Measurements from ENCODE around the gene ZNF224.

ZNF224 gene

DNA sequence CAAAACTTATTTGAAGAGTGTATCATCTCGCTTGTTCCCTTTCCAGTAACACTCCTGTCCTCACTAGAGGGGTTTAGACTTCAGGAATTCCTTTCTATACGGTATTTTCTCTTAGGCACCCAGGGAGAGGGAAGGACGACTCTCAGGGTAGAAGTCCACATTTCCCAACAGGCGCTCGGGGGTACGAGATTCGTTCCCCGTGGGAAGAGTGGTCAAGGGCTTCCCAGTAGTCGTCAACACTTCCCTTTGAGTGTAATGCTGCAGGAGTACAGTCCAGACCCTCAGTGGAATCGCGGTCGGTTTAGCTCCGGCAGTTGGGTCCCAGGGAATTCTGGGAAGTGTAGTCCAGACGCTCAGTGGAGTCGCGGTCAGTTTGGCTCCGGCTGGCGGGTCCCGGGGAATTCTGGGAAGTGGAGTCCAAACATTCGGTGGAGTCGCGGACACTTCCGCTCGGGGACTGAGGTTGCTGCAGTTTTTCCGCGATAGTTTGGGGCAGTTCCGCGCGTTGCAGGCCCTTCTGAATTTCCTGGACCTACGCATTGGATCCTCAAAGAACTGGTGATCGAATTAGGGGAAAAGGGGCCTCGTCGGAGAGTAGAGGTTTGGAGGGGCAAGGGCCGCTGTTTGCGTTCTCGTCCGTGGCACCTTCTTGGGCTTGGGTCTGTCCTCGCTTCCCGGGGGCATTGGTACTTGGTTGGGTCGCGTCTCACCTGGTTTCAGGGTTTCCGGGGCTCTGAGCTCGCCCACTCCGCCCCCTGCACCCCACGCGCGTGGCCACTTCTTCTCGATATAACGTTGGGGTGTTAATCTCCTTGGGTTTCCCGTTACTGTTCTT, at the start of gene ZNF224:
Gene ZNF224, plus strand, starts transcription at position 431 of the 835 bp plus-strand sequence. CDS start 3,513 bp downstream, outside the sequence.
- H3K9ac ChIP-seq (ENCODE audit: low read depth, low read length, poor library complexity, severe bottlenecking) = peak within 1 kb of the TSS; percentile 83
- no peaks in the 10 kb centered on the region for H3K27me3 ChIP-seq (ENCODE audit: insufficient read depth, low read length, poor library complexity, severe bottlenecking)
- H4K20me1 ChIP-seq (ENCODE audit: insufficient read depth, low read length, poor library complexity, severe bottlenecking) = peaks cover 26% of the 10 kb centered on the region
- H3K4me1 ChIP-seq (ENCODE audit: insufficient read depth, low read length, poor library complexity, severe bottlenecking) = peaks cover 19% of the 10 kb centered on the region
- TF ChIP-seq, protein P1, sequence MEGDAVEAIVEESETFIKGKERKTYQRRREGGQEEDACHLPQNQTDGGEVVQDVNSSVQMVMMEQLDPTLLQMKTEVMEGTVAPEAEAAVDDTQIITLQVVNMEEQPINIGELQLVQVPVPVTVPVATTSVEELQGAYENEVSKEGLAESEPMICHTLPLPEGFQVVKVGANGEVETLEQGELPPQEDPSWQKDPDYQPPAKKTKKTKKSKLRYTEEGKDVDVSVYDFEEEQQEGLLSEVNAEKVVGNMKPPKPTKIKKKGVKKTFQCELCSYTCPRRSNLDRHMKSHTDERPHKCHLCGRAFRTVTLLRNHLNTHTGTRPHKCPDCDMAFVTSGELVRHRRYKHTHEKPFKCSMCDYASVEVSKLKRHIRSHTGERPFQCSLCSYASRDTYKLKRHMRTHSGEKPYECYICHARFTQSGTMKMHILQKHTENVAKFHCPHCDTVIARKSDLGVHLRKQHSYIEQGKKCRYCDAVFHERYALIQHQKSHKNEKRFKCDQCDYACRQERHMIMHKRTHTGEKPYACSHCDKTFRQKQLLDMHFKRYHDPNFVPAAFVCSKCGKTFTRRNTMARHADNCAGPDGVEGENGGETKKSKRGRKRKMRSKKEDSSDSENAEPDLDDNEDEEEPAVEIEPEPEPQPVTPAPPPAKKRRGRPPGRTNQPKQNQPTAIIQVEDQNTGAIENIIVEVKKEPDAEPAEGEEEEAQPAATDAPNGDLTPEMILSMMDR (conservative IDR thresholded peaks at IDR 0.05; ENCODE audit: low read length) = no peak
- no peak for TF ChIP-seq EZH2phosphoT487 (IDR thresholded peaks at IDR 0.05; ENCODE audit: borderline replicate concordance)
- H3K79me2 ChIP-seq (ENCODE audit: insufficient read depth, low read length) = peaks cover 27% of the 10 kb centered on the region
- H3K4me3 ChIP-seq (ENCODE audit: low read length, poor library complexity, severe bottlenecking) = peak within 1 kb of the TSS; percentile 95
- no peaks in the 10 kb centered on the region for H3K9me3 ChIP-seq (ENCODE audit: insufficient read depth, low read depth, low read length)
- H2AFZ ChIP-seq (ENCODE audit: low read length) = peak within 1 kb of the TSS; percentile 98
- peak within 1 kb of the TSS; percentile 91 for H3K4me2 ChIP-seq (ENCODE audit: low read depth, low read length, poor library complexity, severe bottlenecking)
- no peaks in the 10 kb centered on the region for H3K9me2 ChIP-seq (replicated peaks; ENCODE audit: low read depth, low read length)
- peaks cover 5% of the 10 kb centered on the region; the same call in 1 of the 2 replicates for H3K36me3 ChIP-seq (ENCODE audit: insufficient read depth, low read length)
- no peaks in the 10 kb centered on the region for H3F3A ChIP-seq (ENCODE audit: low read depth)

DNA sequence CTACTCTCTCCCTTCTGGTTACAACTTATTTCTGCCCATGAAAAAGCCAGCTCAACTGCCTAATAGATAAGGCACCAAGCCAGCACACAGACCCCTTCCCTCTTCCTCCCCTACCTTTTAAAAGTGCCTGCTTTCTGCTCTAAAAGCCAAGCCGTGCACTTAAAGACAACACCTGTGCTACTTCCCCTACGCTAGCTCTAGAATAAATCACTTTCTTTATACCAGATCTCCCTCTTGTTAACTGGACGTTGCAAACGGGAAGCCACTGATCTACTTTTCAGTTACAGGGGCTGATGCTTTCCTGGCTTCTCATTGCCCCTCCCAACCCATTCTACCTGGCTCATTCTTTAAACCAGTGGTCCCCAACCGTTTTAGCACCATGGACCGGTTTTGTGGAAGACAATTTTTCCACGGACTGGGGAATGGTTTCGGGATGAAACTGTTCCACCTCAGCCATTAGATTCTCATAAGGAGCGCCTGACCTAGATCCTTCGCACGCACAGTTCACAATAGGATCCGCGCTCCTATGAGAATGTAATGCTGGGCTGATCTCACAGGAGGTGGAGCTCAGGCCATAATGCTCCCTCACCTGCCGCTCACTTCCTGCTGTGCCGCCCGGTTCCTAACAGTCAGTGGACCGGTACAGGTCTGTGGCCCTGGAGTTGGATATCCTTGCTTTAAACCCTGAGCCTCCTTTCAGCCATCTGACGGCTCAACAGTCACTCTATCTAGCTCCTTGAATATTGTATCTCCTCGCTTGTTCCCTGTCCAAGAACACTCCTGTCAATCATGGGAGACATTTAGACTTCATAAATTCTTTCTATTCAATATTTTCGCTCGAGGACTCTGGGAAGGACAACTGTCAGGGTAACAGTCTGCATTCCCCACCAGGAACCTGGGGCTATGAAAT, 43.2 kb upstream of the ZNF224 start:
- Histone ChIP-seq H4K20me1 (ENCODE audit: insufficient read depth, low read length, poor library complexity, severe bottlenecking) (no peaks in the 10 kb centered on the region), H3K79me2 (ENCODE audit: insufficient read depth, low read length) (no peaks in the 10 kb centered on the region), H3K36me3 (ENCODE audit: insufficient read depth, low read length) (no peaks in the 10 kb centered on the region), H3F3A (ENCODE audit: low read depth) (no peaks in the 10 kb centered on the region), H3K9me2 (replicated peaks; ENCODE audit: low read depth, low read length) (no peaks in the 10 kb centered on the region), H3K4me1 (ENCODE audit: insufficient read depth, low read length, poor library complexity, severe bottlenecking) (no peaks in the 10 kb centered on the region), H3K9me3 (ENCODE audit: insufficient read depth, low read depth, low read length) (no peaks in the 10 kb centered on the region), H2AFZ (ENCODE audit: low read length) (no peak overlapping the region), H3K9ac (ENCODE audit: low read depth, low read length, poor library complexity, severe bottlenecking) (no peak overlapping the region), H3K4me2 (ENCODE audit: low read depth, low read length, poor library complexity, severe bottlenecking) (no peak overlapping the region), H3K27me3 (ENCODE audit: insufficient read depth, low read length, poor library complexity, severe bottlenecking) (no peaks in the 10 kb centered on the region), H3K4me3 (ENCODE audit: low read length, poor library complexity, severe bottlenecking) (no peak overlapping the region)
- TF ChIP-seq, protein P1 (conservative IDR thresholded peaks at IDR 0.05; ENCODE audit: low read length) = no peak
- no peak for TF ChIP-seq EZH2phosphoT487 (IDR thresholded peaks at IDR 0.05; ENCODE audit: borderline replicate concordance)

DNA sequence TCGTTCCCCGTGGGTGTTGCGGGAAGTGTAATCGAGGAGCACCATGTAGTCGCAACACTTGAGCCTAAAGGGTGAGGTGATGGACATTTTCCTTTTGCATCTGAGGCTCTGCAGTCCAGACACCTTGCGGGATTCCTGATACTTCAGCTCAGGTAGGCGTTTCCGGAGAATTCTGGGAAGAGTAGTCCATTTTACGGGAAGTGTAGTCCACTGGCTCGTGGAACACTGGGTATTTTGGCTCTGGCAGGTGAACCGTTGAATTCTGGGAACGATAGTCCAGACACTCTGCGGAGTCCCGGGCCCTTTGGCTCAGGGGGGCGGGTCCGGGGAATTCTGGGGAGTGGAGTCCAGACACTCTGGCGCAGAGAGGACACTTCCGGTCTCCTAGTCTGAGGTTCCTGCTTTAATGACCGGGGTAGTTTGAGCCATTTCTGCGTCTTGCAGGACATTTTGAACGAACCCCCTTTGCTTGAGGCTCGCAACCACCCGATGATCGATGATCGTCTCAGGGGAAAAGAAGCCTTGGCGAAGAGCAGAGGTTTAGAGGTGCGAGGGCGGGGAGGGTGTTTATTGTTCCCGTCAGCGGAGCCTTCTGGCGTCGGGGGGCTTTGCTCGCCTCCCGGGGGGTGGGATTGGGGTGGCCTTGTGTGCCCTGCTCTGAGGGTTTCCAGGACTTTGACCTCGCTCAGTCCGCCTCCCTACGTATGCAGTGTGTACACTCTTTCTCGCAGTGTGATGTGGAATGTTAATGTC, 42.3 kb upstream of the ZNF224 start, which contains the start of gene ZNF223:
Gene ZNF223, plus strand, starts transcription at position 387 of the 753 bp plus-strand sequence. CDS start 3,141 bp downstream, outside the sequence.
- Histone ChIP-seq H3K4me2 (ENCODE audit: low read depth, low read length, poor library complexity, severe bottlenecking) (no peak within 1 kb of the TSS), H3K4me1 (ENCODE audit: insufficient read depth, low read length, poor library complexity, severe bottlenecking) (no peaks in the 10 kb centered on the region), H4K20me1 (ENCODE audit: insufficient read depth, low read length, poor library complexity, severe bottlenecking) (no peaks in the 10 kb centered on the region), H3K9me3 (ENCODE audit: insufficient read depth, low read depth, low read length) (no peaks in the 10 kb centered on the region), H3K9ac (ENCODE audit: low read depth, low read length, poor library complexity, severe bottlenecking) (no peak within 1 kb of the TSS), H3K79me2 (ENCODE audit: insufficient read depth, low read length) (no peaks in the 10 kb centered on the region), H2AFZ (ENCODE audit: low read length) (no peak within 1 kb of the TSS), H3K36me3 (ENCODE audit: insufficient read depth, low read length) (no peaks in the 10 kb centered on the region), H3K27me3 (ENCODE audit: insufficient read depth, low read length, poor library complexity, severe bottlenecking) (no peaks in the 10 kb centered on the region), H3K4me3 (ENCODE audit: low read length, poor library complexity, severe bottlenecking) (no peak within 1 kb of the TSS), H3F3A (ENCODE audit: low read depth) (no peaks in the 10 kb centered on the region), H3K9me2 (replicated peaks; ENCODE audit: low read depth, low read length) (no peaks in the 10 kb centered on the region)
- TF ChIP-seq EZH2phosphoT487 (IDR thresholded peaks at IDR 0.05; ENCODE audit: borderline replicate concordance) = no peak
- TF ChIP-seq, protein P1 (conservative IDR thresholded peaks at IDR 0.05; ENCODE audit: low read length) = no peak
